ENCODE results near the gene PPP1R13L.

- TF ChIP-seq CTCF (IDR thresholded peaks at IDR 0.05; ENCODE audit: low read depth, low read length) = no peak
- TF ChIP-seq EZH2phosphoT487 (IDR thresholded peaks at IDR 0.05; ENCODE audit: low read depth) = no peak
Measured at GRCh38 chr19:45408121-45408520, 3.3 kb upstream of the PPP1R13L start.
